ENCODE measurements around the gene OLIG2.

Gene OLIG2

GRCh38 chr21:33020558-33021100 is 5.1 kb upstream of the OLIG2 start:
- DNase-seq, result no peak

DNA sequence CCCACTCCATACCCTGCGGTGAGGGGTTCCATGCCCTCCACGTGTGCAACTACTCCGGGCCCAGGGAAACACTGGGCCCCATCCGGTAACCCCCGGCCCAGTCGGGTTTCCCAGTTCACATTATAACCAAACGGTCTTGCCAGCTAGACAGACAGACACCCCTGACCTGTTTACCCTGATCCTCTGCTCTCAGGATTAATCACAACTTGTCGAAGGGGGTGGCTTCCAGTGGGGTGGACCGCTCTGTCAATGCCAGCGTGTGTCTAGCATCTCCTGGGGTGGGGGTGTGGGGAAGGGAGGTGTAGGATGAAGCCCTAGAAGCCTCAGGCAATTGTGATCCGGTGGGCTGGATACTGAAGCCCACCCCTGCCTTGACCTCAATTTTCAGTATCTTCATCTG is 4.6 kb upstream of the OLIG2 start:
- no peak for DNase-seq

DNA sequence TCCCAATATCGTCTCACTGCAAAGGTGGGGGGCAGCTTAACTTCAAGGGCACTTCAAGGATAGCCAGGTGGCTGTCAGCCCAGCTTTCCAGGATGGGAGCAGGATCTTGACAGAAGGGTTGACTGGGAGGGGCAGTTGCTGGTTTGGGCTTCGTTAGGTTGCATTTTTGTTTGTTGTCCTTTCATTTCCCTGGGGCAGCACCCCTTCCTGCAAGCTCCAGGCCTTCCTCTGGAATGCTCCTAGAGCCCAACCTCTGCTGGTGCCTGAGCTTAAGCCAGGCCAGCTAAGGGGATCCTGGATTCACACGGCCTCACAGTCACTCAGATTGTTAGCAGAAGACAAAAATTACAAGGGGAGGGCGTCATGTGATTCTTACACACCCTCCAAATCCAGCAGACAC is 4.1 kb upstream of the OLIG2 start:
- no peak for DNase-seq

DNA sequence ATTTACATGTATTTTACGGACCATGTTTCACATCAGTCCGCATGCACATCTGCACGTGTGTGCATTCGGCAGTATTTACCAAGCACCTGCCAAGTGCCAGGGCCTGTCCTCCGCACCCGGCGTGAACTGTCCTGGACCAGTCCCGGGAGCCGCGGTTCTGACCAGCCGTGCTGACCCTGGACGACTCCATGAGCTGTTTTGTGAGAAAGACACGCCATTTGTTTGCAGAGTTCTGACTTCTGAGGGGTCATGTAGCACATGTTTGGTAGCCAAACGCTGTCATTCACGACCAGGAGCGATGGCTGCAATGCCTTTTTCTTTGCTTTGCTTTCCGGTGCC is 3.3 kb upstream of the OLIG2 start:
- DNase-seq, result no peak

DNA sequence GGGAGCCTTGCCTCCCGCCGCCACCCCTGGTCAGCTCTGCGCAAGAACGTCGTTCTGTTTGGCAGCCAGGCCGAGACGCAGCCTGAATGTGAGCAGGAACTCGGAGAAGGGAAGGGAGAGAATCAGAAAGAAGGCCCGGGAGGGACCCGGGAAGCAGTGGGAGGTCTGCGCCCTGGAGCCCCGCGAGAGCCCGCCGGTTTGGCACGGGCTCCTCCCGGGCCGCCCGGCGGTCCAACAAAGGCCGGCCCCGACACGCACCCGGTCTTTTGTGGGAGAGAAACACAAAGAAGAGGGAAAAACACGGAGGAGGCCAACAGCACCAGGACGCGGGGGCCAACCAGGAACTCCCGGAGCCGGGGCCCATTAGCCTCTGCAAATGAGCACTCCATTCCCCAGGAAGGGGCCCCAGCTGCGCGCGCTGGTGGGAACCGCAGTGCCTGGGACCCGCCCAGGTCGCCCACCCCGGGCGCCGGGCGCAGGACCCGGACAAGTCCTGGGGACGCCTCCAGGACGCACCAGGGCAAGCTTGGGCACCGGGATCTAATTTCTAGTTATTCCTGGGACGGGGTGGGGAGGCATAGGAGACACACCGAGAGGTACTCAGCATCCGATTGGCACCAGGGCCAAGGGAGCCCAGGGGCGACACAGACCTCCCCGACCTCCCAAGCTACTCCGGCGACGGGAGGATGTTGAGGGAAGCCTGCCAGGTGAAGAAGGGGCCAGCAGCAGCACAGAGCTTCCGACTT is 2.7 kb upstream of the OLIG2 start:
- no peak for DNase-seq

- no peak for DNase-seq
Observed at GRCh38 chr21:33023574-33024200, 2.0 kb upstream of the OLIG2 start.

DNA sequence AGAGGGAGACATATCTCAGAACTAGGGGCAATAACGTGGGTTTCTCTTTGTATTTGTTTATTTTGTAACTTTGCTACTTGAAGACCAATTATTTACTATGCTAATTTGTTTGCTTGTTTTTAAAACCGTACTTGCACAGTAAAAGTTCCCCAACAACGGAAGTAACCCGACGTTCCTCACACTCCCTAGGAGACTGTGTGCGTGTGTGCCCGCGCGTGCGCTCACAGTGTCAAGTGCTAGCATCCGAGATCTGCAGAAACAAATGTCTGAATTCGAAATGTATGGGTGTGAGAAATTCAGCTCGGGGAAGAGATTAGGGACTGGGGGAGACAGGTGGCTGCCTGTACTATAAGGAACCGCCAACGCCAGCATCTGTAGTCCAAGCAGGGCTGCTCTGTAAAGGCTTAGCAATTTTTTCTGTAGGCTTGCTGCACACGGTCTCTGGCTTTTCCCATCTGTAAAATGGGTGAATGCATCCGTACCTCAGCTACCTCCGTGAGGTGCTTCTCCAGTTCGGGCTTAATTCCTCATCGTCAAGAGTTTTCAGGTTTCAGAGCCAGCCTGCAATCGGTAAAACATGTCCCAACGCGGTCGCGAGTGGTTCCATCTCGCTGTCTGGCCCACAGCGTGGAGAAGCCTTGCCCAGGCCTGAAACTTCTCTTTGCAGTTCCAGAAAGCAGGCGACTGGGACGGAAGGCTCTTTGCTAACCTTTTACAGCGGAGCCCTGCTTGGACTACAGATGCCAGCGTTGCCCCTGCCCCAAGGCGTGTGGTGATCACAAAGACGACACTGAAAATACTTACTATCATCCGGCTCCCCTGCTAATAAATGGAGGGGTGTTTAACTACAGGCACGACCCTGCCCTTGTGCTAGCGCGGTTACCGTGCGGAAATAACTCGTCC is 1.3 kb upstream of the OLIG2 start:
- no peak for DNase-seq

DNA sequence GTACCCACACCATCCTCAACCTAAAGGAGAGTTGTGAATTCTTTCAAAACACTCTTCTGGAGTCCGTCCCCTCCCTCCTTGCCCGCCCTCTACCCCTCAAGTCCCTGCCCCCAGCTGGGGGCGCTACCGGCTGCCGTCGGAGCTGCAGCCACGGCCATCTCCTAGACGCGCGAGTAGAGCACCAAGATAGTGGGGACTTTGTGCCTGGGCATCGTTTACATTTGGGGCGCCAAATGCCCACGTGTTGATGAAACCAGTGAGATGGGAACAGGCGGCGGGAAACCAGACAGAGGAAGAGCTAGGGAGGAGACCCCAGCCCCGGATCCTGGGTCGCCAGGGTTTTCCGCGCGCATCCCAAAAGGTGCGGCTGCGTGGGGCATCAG is 638 bp upstream of the OLIG2 start:
- no peak for DNase-seq

DNA sequence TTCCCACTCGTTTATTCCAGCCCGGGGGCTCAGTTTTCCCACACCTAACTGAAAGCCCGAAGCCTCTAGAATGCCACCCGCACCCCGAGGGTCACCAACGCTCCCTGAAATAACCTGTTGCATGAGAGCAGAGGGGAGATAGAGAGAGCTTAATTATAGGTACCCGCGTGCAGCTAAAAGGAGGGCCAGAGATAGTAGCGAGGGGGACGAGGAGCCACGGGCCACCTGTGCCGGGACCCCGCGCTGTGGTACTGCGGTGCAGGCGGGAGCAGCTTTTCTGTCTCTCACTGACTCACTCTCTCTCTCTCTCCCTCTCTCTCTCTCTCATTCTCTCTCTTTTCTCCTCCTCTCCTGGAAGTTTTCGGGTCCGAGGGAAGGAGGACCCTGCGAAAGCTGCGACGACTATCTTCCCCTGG is 716 bp downstream of the OLIG2 start:
- DNase-seq, result no peak

DNA sequence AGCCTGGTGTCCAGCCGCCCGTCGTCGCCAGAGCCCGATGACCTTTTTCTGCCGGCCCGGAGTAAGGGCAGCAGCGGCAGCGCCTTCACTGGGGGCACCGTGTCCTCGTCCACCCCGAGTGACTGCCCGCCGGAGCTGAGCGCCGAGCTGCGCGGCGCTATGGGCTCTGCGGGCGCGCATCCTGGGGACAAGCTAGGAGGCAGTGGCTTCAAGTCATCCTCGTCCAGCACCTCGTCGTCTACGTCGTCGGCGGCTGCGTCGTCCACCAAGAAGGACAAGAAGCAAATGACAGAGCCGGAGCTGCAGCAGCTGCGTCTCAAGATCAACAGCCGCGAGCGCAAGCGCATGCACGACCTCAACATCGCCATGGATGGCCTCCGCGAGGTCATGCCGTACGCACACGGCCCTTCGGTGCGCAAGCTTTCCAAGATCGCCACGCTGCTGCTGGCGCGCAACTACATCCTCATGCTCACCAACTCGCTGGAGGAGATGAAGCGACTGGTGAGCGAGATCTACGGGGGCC is 1.2 kb downstream of the OLIG2 start:
- no peak for DNase-seq

GRCh38 chr21:33027401-33028286 is 1.9 kb downstream of the OLIG2 start:
- DNase-seq, result no peak

GRCh38 chr21:33028287-33028670 is 2.5 kb downstream of the OLIG2 start:
- no peak for DNase-seq

- no peak for DNase-seq
Observed at GRCh38 chr21:33028773-33029384, 3.1 kb downstream of the OLIG2 start.

DNA sequence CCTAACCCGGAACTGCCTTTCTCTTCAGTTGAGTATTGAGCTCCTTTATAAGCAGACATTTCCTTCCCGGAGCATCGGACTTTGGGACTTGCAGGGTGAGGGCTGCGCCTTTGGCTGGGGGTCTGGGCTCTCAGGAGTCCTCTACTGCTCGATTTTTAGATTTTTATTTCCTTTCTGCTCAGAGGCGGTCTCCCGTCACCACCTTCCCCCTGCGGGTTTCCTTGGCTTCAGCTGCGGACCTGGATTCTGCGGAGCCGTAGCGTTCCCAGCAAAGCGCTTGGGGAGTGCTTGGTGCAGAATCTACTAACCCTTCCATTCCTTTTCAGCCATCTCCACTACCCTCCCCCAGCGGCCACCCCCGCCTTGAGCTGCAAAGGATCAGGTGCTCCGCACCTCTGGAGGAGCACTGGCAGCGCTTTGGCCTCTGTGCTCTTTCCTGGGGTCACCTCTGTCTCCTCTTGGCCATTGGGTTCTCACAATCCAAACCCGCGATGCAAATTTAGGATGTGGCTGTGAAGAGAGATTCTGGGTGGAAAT is 3.7 kb downstream of the OLIG2 start:
- DNase-seq, result no peak

- DNase-seq, result no peak
Observed at GRCh38 chr21:33029975-33030461, 4.3 kb downstream of the OLIG2 start.

DNA sequence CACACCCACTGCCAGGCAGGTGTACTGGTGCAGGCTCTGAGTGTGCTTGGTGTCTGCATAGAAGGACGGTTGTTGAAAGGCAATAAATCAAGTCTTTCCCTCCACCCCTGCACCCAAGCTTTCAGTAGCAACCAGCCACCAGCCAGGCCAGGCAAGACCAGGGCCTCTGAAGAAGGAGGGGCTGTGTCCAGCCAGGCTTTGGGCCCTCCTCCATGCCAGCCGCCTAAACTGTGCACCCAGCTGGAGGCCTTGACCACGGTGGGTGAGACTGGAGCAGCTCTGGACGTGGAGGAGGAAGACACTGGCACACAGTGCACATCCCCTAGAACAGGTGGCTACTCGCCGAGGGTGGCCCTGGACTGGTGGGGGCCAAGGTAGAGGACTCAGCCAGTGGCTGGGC is 4.9 kb downstream of the OLIG2 start:
- no peak for DNase-seq

GRCh38 chr21:33031152-33031911 is 5.6 kb downstream of the OLIG2 start:
- DNase-seq, result no peak

DNA sequence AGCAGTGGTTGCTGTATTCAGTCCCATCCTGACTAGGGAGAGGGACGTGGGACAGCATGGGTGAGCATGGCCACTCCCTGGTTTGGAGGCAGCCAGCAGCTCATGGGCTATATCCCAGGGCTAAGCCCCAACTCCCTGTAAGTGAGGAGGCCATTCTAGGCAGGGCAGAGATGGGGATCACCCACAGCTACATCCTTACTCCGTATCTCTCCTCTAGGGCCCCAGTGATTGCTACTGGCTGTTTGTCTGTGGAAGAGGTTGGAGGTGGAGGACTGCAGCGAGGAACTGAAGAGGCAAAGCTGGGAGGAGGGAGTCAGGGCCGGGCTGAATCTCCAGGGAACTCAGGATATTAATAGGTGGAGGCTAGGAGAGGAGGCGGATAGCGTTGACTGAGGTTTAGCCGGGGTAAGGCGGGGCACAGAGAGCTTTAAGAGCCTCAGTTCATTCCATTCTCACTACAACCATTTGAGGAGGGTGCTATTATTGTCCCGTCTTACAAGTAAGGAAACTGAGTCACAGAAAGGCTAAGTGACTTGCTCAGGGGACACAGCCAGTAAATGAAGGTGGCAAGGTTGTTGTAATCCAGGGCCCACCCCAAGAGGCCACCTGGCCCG is 6.8 kb downstream of the OLIG2 start:
- no peak for DNase-seq

- no peak for DNase-seq
Observed at GRCh38 chr21:33033094-33033951, 7.6 kb downstream of the OLIG2 start.

Measured in AML-193 (cell line).